HG03039 (cell line): Measurements from ENCODE around the gene HIBADH.
A peak's percentile ranks its signal among the peaks of the same experiment; 100 is the strongest.

Experiments
- ATAC-seq: cut with Tn5 transposase; IDR thresholded peaks from one replicate; pipeline ENCODE4 v1.9.1; 2021; ENCODE audit warnings: mild to moderate bottlenecking, moderate library complexity; ENCODE audit not compliant: unreplicated experiment

Gene HIBADH

DNA sequence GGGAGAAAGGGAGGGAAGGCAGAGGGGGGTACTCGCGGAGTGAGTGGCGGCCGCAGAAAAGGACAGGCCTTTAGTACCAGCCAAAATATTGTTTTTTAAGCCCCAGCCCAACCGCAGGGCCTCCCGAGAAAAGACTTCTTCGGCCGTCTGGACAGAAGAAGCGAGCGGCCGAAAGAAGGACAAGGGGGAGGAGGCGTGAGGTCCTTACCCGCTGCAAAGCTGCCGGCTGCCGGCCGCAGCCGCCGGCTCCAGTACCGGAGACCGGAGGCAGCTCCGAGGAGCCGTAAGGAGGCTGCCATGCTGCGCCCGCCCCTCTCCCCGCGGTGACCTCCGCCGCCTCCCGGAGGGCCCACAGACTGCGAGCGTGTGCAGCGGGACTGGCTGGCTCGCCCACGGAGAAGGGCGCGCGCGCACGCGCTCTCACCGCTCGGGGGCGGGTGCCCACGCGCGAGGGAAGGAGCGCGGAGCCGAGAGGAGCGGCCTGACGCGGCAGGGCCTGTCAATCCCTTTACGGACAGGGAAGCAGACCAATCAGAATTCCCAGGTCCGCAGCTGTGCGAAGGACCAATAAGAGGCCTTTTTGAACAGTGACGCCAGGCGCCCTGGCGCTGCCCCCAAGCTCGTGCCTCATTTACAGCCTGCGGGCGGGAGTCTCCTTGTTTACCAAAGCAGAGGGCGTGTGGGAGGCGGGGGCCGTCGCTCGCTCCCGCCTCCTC lies at the start of gene HIBADH:
Gene HIBADH (minus strand): TSS at position 394 of the 716 bp plus-strand sequence. CDS start 95 bp downstream, at position 299.
- peak; percentile 99 for ATAC-seq

- no peak for ATAC-seq
Observed at GRCh38 chr7:27712217-27712616, 49.5 kb upstream of the HIBADH start.

DNA sequence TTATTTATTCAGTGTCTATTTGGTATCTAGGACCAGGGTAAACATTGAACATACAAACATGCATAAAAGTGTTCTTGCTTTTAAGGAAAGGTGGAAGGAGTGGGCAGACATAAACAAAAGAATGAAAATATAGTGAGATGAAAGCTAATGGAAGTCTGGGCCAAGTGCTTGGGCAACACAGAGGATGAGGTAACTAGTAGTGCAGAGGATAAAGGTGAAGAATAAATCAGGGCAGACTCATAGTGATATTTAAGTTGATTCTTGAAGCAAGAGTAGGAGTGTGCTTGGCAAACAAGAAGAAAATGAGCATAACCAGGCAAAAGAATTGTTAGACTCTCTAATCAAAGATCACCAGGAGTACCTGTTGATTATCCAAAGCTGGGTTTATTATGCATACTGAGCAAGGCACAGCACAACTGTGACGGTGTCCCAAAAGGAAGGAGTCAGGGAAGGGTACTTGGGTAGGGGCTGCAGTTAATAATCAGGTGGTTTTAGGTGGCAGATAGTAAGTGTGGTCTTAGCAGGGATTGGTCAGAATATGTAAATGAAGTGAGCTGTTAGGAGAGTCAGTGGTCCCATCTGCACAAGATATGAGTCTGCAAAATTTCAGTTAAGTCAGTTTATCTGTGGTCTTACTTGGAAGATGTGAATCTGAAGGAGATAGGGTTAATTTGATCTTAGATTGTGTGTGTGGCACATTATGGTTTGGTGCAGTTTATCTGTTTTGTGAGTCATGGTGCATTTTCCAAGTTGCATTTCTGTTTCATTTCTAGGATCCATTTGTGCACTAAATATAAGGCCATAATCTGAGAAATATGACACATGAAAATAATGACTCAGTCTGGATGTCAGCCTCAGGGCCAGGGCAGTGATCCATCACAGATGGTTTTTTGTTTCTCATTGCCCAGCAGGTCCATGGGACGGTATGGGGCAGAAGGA lies 46.7 kb upstream of the HIBADH start:
- no peak for ATAC-seq

GRCh38 chr7:27708485-27708884 lies 45.8 kb upstream of the HIBADH start:
- no peak for ATAC-seq

DNA sequence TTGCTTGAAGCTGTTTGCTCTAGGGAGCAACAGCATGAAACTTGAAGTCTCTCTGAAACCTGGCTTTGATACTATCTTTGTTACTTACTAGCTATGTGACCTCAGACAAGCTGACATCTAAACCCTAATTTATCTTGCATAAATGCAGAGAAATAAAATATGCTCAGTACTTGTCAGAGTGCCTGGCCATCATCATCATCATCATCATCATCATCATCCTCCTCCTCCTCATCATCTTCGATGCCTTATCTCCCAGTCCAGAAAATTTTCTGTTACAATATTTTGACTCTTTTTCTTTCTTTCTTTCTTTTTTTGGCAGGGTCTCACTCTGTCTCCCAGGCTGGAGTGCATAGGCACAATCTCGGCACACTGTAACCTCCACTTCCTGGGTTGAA lies 42.5 kb upstream of the HIBADH start:
- no peak for ATAC-seq

- ATAC-seq, result no peak
Observed at GRCh38 chr7:27704422-27705199, 41.9 kb upstream of the HIBADH start.

- ATAC-seq, result no peak
Observed at GRCh38 chr7:27703181-27703580, 40.5 kb upstream of the HIBADH start.

- ATAC-seq, result no peak
Observed at GRCh38 chr7:27700501-27700900, 37.8 kb upstream of the HIBADH start.

- no peak for ATAC-seq
Observed at GRCh38 chr7:27699751-27700150, 37.1 kb upstream of the HIBADH start.

DNA sequence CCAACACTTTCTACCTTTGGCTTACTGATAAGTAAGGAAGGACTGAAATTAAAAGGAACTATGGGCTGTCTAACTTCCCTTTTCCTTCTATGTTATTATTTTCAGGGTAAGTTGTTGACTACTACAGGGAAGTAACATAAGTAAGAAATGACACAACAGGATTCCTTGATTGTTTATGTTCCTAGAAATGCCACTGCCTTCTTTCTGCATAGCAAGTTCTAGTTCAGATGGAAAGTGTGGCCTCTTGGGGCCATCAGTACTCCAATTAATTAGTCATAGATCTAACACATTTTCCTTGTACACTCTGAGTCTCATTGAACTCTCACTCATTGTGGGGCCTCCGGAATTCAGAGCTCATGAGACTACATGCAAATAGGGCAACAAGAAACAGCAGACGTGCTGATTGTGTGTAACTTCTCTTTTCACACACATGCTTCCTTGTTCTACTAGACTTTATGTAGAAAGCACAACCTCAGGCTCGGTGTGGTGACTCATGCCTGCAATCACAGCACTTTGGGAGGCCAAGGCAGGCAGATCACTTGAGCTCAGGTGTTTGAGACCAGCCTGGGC lies 35.3 kb upstream of the HIBADH start:
- no peak for ATAC-seq

DNA sequence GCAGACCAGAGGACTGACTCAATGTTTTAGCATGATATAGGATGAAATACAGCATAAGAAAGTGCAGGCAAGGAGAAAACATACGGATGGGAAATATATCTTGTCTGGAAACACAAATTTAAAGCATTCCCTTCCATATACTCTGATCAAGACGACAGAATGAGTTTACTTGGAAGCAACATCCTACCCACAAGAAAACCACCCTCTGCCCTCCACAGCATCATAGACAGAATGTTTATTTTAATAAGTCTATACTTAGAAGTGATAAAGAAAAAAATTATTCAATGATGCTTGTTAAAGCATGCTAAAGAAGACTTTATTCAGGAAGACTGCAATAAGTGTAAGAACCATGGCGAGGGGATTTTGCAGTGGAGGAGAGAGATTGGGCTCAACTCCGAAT lies 32.4 kb upstream of the HIBADH start:
- no peak for ATAC-seq

- ATAC-seq, result no peak
Observed at GRCh38 chr7:27693794-27694193, 31.1 kb upstream of the HIBADH start.

GRCh38 chr7:27690649-27691048 lies 28.0 kb upstream of the HIBADH start:
- ATAC-seq, result no peak

- no peak for ATAC-seq
Observed at GRCh38 chr7:27689591-27690164, 27.0 kb upstream of the HIBADH start.

- ATAC-seq, result no peak
Observed at GRCh38 chr7:27689150-27689549, 26.5 kb upstream of the HIBADH start.

- no peak for ATAC-seq
Observed at GRCh38 chr7:27688646-27689045, 26.0 kb upstream of the HIBADH start.

DNA sequence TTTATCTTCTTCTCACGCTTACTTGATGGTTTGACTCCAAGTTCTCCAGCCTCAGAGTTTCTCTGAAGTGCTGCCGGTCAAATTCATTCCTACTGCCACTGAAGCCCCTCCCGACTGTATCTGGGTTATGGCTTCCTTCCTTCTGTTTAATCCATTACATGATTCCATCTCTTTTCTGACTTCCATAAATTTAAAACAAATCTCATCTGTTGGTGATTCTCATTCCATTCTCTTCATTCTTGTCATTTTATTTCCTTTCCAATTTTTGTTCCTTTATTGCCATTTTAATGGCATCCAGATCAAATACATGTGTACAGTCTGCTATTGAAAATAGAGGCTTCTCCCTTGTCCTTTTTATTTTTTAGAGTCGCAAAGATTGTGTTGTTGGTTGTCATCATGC lies 25.4 kb upstream of the HIBADH start:
- no peak for ATAC-seq

DNA sequence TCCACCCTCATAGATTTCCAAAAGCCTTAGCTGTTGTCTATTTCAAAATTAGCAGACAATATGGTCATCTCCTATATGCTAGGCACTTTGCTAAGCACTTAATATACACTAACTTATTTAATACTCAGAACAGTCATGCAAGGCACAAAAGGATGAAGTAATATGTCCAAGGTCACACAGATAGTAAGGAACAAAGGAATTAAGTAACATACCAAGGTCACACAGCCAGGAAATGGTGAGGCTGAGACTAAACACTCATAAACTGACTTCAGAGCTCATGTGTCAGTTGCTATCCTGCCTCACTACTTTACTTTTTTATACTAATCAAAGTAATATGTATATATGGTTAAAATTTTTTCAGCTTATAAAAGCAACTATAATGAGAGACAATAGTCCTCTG lies 23.6 kb upstream of the HIBADH start:
- ATAC-seq, result no peak

- no peak for ATAC-seq
Observed at GRCh38 chr7:27685893-27686292, 23.2 kb upstream of the HIBADH start.

DNA sequence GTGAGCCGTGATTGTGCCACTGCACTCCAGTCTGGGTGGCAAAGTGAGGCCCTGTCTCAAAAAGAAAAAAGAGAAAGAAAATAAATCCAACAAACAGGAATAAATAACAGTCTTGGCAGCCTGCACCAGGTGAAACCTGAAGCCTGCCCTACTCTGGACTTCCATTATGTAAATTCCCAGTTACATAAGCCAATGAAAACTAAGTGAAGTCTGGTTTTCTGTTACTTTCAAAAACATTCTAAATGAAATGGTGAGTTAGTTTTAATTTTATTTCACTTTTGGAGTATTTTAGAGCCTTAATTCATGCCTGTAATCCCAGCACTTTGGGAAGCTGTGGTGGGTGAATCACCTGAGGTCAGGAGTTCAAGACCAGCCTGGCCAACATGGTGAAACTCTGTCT lies 22.5 kb upstream of the HIBADH start:
- ATAC-seq, result no peak

- ATAC-seq, result no peak
Observed at GRCh38 chr7:27684491-27684890, 21.8 kb upstream of the HIBADH start.
